Stimulated activated naive CD8-positive, alpha-beta T cell treated with anti-CD3 and anti-CD28 coated beads, Interleukin-15, amount 100 ng/mL, for 72 hours (primary cell): ENCODE results near the gene PAOX.
"Not testable (repeated sequence)": the region's sequence is repeated elsewhere in the genome, so short reads cannot be mapped to it uniquely, and the experiment has no call there.

Experiments used
- ATAC-seq: fragments of 150-1000 bp; cut with Tn5 transposase; 2 replicates; pipeline ENCODE4 v1.10.0; 2021; ENCODE audit warnings: mild to moderate bottlenecking, moderate library complexity
- DNase-seq, 2 donors: peaks; one replicate each; pipeline ENCODE4 v3.0.0; 2021 to 2022
- H3K27ac Mint-ChIP-seq, 2 donors: one replicate each; pipeline ENCODE4 v1.8.0; 2022; ENCODE audit warnings: mild to moderate bottlenecking in 2 of 2, mixed read lengths in 2 of 2, moderate library complexity in 2 of 2
- H3K27me3 Mint-ChIP-seq: one replicate; pipeline ENCODE4 v1.8.0; 2022; ENCODE audit warnings: mixed read lengths
- H3K4me1 Mint-ChIP-seq: one replicate; pipeline ENCODE4 v1.8.0; 2022; ENCODE audit warnings: mild to moderate bottlenecking, mixed read lengths
- H3K4me3 Mint-ChIP-seq, 2 donors: one replicate each; pipeline ENCODE4 v1.8.0; 2022; ENCODE audit warnings: mild to moderate bottlenecking in 2 of 2, mixed read lengths in 2 of 2, moderate library complexity in 1 of 2
- H3K9me3 Mint-ChIP-seq, 2 donors: one replicate each; pipeline ENCODE4 v1.8.0; 2022; ENCODE audit warnings: mixed read lengths in 2 of 2

Gene PAOX

DNA sequence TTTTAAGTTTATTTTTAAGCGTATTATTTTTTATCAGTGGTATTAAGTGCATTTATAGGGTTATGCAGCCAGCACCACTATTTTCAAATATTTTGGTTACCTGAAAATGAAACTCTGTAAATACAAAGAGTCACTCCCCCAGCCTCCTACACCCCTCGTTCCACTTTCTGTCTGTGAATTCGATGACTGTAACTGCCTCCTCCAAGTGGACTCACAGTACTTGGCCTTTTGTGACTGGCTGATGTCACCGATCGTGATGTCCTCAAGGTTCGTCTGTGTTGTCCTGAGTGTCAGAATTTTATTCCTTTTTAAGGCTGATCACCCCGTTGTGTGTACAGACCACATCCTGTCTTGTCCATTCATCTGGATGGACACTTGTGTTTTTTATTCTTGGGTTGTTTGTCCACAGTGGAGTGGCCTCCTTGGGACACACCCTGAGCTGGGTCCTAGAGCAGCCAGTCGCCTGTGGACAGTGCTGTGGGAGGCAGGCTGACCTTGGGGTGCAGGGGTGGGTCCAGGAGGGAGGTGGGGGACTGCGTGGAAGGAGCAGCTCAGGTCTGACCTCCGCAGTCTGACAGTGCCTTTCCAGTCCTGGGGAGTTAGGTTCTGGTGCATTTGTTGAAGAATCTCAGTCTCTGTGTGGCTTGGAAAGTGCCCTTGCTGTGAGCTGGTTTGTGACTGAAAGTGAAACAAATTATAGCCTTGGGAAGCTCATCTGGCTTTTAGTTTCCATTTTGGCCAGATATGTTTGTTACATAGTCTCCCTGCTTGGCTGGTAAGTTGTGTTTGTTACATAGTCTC is 21.8 kb downstream of the PAOX start:
- H3K4me1 Mint-ChIP-seq, result peaks cover 82% of the 10 kb centered on the region

DNA sequence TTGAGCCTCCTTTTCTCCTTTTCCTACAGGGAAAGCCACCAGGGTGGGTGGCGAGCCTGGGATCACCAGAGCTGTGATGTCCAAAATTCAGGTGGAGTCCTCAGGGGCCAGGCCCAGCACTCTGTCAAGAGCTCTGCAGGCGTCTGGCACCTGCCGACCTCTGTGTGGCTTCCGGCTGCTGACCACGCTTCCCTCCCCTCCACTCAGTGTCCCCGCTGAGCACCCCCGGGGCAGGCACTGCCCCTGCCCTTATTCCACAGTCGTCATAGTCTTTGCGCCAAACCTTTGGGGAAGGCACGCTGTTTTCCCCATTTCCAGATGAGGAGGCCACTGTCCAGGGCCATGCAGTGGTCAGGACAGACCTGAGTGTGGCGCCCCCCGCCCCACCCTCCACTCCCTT is 22.4 kb downstream of the PAOX start:
- DNase-seq (peak in 1 of 2 donors; percentile 5), ATAC-seq (no peak)
- H3K9me3 Mint-ChIP-seq, result no peaks in the 10 kb centered on the region
- peak overlapping the region in 1 of 2 donors; percentile 81 for H3K27ac Mint-ChIP-seq
- H3K27me3 Mint-ChIP-seq, result no peaks in the 10 kb centered on the region
- H3K4me3 Mint-ChIP-seq, result peak overlapping the region in 1 of 2 donors; percentile 1
- peaks cover 86% of the 10 kb centered on the region for H3K4me1 Mint-ChIP-seq

More for the DNA sequence above, 21.8 kb downstream of the PAOX start:
- ATAC-seq (peak; percentile 72), DNase-seq (peak in 1 of 2 donors; percentile 9)
- H3K9me3 Mint-ChIP-seq, result no peaks in the 10 kb centered on the region
- H3K27ac Mint-ChIP-seq, result peak overlapping the region in 1 of 2 donors; percentile 75
- H3K4me3 Mint-ChIP-seq, result peak overlapping the region in 1 of 2 donors; percentile 27
- H3K27me3 Mint-ChIP-seq, result no peaks in the 10 kb centered on the region

- peaks cover 84% of the 10 kb centered on the region for H3K4me1 Mint-ChIP-seq
- ATAC-seq (no peak), DNase-seq (peak in 1 of 2 donors; percentile 7)
- no peaks in the 10 kb centered on the region for H3K27me3 Mint-ChIP-seq
- no peaks in the 10 kb centered on the region for H3K9me3 Mint-ChIP-seq
- H3K4me3 Mint-ChIP-seq, result no peak overlapping the region
- peak overlapping the region in 1 of 2 donors; percentile 56 for H3K27ac Mint-ChIP-seq
Measured at GRCh38 chr10:133401981-133402725, 23.1 kb downstream of the PAOX start.

DNA sequence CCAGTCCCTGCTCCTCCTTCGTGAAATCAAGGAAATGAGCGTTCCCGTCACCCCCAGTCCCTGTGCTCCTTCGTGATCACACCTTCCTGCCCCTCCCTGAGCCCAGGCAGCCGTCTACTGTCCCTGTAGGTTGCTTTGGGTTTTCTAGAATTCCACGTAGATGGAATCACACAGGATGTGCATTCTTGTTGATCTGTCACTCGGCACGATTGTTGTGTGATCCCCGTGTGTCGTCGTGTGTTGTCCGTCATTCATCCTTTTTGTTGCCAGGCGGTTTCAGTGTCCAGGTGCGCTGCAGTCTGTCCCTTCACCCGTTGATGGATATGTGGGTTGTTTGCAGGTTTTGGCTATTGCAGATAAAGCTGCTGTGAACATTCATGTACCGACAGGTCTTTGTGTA is 24.3 kb downstream of the PAOX start:
- peaks cover 0 to 5% of the 10 kb centered on the region in 2 donors for H3K9me3 Mint-ChIP-seq
- no peak overlapping the region for H3K27ac Mint-ChIP-seq
- ATAC-seq (no peak), DNase-seq (peak in 1 of 2 donors; percentile 7)
- H3K4me3 Mint-ChIP-seq, result no peak overlapping the region
- peaks cover 82% of the 10 kb centered on the region for H3K4me1 Mint-ChIP-seq
- H3K27me3 Mint-ChIP-seq, result no peaks in the 10 kb centered on the region

DNA sequence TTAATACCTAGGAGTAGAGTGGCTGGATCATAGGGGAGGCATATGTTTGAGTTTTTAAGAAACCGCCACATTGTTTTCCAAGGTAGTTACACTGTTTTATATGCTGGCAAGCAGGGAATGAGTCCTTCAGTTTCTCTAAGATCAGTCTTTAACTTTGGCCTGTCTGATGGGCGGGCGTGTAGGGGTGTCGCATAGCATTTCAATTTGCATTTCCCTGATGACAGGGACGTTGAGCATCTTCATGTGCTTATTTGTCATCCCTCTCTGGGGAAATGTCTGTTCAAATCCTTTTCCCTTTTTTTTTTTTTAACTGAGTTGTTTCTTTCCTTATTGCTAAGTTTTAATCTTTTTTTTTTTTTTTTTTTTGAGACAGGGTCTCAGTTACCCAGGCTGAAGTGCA is 24.7 kb downstream of the PAOX start:
- H3K27ac Mint-ChIP-seq, result no peak overlapping the region
- peaks cover 85% of the 10 kb centered on the region for H3K4me1 Mint-ChIP-seq
- no peak overlapping the region for H3K4me3 Mint-ChIP-seq
- H3K9me3 Mint-ChIP-seq, result peaks cover 2 to 5% of the 10 kb centered on the region in 2 donors
- H3K27me3 Mint-ChIP-seq, result no peaks in the 10 kb centered on the region
- no peak for ATAC-seq
- no peak for DNase-seq

DNA sequence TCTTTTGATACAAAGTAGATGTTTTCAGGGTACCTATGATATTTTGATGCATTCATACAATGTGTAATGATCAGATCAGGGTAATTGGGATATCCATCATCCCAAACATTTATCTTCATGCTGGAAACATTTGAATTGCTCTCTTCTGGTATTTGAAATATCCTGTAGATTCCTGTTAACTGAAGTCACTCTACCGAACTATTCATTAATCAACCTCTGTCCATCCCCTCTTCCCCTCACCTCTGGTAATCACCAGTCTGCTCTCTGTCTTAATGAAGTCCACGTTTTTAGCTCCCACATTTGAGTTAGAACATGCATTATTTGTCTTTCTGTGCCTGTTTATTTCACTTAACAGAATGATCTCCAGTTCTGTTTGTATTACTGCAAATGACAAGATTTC is 26.2 kb downstream of the PAOX start:
- no peak for DNase-seq

GRCh38 chr10:133405844-133406527 is 26.9 kb downstream of the PAOX start:
- Mint-ChIP-seq H3K4me1 (peaks cover 76% of the 10 kb centered on the region), H3K4me3 (no peak overlapping the region), H3K27ac (no peak overlapping the region), H3K9me3 (peaks cover 18 to 24% of the 10 kb centered on the region in 2 donors), H3K27me3 (no peaks in the 10 kb centered on the region)
- DNase-seq (no peak), ATAC-seq (peak; percentile 35)

More for the DNA sequence above, 26.2 kb downstream of the PAOX start:
- H3K9me3 Mint-ChIP-seq, result peaks cover 11 to 16% of the 10 kb centered on the region in 2 donors
- ATAC-seq, result no peak
- no peak overlapping the region for H3K4me3 Mint-ChIP-seq
- peaks cover 83% of the 10 kb centered on the region for H3K4me1 Mint-ChIP-seq
- H3K27me3 Mint-ChIP-seq, result no peaks in the 10 kb centered on the region
- peak overlapping the region in 1 of 2 donors; percentile 50 for H3K27ac Mint-ChIP-seq

DNA sequence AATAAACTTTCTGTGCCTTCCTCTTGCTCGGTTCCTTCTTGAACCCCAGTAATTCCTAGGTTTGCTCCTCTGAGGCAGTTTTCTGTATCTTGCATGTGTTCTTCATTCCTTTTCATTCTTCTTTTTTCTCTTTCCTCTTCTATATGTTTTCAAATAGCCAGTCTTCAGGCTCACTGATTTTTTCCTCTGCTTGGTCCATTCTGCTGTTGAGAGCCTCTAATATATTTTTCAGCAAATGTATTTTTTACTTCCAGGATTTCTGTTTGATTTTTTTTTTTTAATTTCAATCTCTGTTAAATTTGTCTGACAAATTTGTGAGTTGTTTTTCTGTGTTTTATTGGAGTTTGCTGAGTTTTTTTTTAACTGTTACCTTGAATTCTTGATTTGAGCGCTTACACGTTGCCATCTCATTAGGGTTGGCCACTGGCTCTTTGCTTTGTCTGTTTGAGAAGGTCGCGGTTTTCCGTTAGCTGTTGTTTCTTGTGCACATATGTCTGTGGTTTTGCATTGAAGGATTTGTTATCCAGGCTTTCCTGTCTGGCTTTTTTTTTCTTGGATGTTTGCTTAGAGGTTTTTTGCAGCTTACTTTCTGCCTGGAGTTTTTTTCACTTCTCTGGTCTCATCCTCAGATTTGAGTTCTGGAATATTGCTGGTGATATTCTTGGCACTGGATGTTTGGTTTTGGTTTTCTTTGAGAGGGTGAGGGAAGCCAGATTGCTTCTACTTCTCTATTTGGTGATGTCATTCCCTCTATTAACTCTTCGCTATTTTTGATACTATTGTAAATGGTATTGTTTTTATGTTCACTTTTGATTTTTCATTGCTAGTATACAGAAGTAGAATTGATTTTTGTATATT is 32.7 kb downstream of the PAOX start:
- DNase-seq (no peak), ATAC-seq (no peak)
- peaks cover 35% of the 10 kb centered on the region for H3K4me1 Mint-ChIP-seq
- H3K9me3 Mint-ChIP-seq, result peaks cover 46 to 50% of the 10 kb centered on the region in 2 donors
- H3K4me3 Mint-ChIP-seq, result no peak overlapping the region
- H3K27me3 Mint-ChIP-seq, result no peaks in the 10 kb centered on the region
- peak overlapping the region in 1 of 2 donors; percentile 28 for H3K27ac Mint-ChIP-seq

DNA sequence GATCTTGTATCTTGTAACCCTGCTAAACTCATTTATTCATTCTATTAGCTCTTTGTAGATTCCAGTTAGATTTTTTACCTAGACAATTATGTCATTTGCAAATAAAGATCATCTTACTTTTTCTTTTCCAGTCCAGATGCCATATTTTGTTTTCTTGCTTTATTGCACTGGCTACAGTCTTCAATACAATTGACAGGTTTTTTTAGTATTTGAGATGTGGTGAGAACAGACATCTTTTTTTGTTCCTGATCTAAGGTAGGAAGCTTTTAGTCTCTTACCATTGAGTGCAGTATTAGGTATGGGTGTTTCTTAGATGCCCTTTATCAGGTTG is 33.3 kb downstream of the PAOX start:
- H3K27ac Mint-ChIP-seq, result no peak overlapping the region
- H3K4me1 Mint-ChIP-seq, result peaks cover 30% of the 10 kb centered on the region
- DNase-seq, result no peak
- H3K27me3 Mint-ChIP-seq, result no peaks in the 10 kb centered on the region
- no peak overlapping the region for H3K4me3 Mint-ChIP-seq
- ATAC-seq, result no peak
- H3K9me3 Mint-ChIP-seq, result peaks cover 46 to 50% of the 10 kb centered on the region in 2 donors

DNA sequence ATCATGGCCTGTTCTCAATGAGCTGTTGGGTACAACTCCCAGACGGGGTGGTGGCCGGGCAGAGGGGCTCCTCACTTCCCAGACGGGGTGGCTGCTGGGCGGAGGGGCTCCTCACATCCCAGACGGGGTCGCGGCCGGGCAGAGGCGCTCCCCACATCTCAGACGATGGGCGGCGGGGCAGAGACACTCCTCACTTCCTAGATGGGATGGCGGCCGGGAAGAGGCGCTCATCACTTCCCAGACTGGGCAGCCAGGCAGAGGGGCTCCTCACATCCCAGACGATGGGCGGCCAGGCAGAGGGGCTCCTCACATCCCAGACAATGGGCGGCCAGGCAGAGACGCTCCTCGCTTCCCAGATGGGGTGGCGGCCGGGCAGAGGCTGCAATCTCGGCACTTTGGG is 35.3 kb downstream of the PAOX start:
- H3K4me3 Mint-ChIP-seq, H3K27me3 Mint-ChIP-seq, ATAC-seq, DNase-seq: not testable (repeated sequence)
- H3K4me1 Mint-ChIP-seq, result peaks cover 14% of the 10 kb centered on the region
- H3K9me3 Mint-ChIP-seq, result peaks cover 41 to 43% of the 10 kb centered on the region in 2 donors
- H3K27ac Mint-ChIP-seq, result peak overlapping the region in 1 of 2 donors; percentile 12

- H3K27me3 Mint-ChIP-seq, result no peaks in the 10 kb centered on the region
- H3K27ac Mint-ChIP-seq, result no peak overlapping the region
- DNase-seq (no peak), ATAC-seq (peak; percentile 42)
- H3K4me3 Mint-ChIP-seq, result no peak overlapping the region
- H3K4me1 Mint-ChIP-seq, result peaks cover 6% of the 10 kb centered on the region
- peaks cover 29 to 30% of the 10 kb centered on the region in 2 donors for H3K9me3 Mint-ChIP-seq
Measured at GRCh38 chr10:133415752-133416151, 36.7 kb downstream of the PAOX start.

DNA sequence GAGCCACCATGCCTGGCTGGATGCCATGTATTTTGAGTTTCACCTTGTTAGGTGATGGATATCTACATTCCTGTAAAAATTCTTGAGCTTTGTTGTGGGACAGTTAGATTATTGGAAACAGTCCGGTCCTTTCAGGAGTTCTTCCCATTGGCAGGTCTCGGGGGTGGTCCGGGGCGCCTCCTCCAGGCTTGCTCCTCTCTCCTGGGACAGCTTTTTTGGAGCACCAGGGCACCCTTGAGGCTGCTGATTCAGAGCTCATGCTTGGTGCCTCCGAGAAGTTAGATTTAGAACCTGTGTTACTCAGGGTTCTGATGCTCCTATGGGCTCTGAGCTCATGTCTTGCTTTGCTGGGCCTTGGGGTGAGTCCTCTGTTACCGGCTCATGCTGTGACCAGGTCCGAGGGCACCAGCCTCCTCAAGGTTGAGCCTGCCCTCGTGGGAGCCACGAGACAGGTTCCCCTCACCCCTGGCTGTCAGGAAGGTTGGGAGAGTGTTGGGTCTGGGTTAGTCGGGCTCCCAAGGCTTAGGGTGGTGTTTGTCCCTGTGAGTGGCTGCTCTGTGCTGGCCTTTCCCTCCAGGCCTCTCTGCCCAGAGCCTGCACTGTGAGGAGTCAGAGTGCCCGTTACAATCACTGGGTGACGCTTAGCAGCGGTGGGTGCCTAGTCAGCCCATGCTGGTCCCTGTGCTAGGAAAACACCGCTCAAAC is 39.4 kb downstream of the PAOX start:
- Mint-ChIP-seq H3K9me3 (peaks cover 11 to 12% of the 10 kb centered on the region in 2 donors), H3K4me1 (peaks cover 10% of the 10 kb centered on the region), H3K27ac (no peak overlapping the region), H3K4me3 (no peak overlapping the region), H3K27me3 (peaks cover 13% of the 10 kb centered on the region)
- ATAC-seq (no peak), DNase-seq (no peak)

DNA sequence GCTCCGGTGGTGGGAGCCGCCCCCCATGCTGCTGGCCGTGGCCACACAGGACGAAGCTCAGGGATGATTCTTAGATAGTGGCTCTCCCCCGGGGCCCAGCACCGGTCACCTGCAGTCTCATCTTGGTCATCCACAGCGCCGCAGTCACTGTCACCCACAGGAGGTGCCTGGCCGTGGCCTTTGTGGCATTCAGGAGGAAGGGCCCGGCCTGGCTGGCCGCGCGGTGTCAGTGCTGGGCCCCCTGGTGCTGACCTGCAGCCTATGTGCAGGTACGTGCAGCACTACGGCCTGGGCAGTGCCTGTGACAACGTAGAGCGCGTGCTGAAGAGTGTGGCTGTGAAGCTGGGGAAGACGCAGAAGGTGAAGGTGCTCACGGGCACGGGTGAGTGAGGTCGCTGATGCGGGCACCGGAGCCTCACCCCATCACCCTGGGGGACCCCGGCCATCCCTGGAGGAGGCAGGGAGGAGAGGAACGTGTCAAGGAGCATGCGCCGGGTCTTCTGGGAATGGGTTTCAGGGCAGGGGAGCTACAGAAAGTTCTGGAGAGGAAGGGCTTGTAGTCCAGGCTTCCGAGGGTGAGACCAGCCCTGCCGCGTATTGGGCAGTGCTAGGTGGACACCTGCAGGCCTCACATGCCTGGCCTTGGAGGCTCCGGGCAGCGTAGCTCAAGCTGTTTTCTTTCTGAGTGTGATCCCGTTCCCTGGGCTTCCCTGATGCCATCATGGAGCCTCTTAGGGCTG is 40.3 kb downstream of the PAOX start:
- Mint-ChIP-seq H3K27me3 (peaks cover 18% of the 10 kb centered on the region), H3K9me3 (peaks cover 9 to 12% of the 10 kb centered on the region in 2 donors), H3K4me1 (peaks cover 13% of the 10 kb centered on the region), H3K4me3 (no peak overlapping the region), H3K27ac (peak overlapping the region in 1 of 2 donors; percentile 84)
- no peak for ATAC-seq
- DNase-seq, result no peak

DNA sequence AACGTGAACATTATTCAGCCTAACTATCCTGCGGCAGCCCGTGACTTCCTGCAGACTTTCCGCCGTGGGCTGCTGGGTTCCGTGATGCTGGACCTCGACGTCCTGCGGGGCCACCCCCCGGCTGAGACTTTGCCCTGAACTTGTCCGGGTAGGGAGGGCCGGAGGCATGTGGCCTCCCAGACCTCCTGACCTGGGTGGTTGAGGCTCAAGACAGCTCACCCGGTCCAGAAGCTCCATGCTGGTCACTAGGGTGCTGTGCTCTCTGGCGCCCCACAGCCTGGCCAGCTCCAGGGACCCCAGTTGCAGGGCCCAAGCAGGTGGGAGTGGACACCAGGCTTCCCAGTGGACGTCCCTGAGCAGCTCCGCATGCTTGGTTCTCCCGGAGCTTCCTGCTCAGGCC is 41.0 kb downstream of the PAOX start:
- Mint-ChIP-seq H3K27ac (no peak overlapping the region), H3K9me3 (peaks cover 6 to 10% of the 10 kb centered on the region in 2 donors), H3K4me3 (no peak overlapping the region), H3K4me1 (peaks cover 13% of the 10 kb centered on the region), H3K27me3 (peaks cover 18% of the 10 kb centered on the region)
- ATAC-seq (no peak), DNase-seq (no peak)
